ENCODE results near the gene CHST6.

GRCh38 chr16:75458439-75458838 lies 36.8 kb downstream of the CHST6 start:
- TF ChIP-seq POLR2A (IDR thresholded peaks at IDR 0.05; ENCODE audit: low read depth, low read length), result no peak
- no peak for TF ChIP-seq ELK1 (IDR thresholded peaks at IDR 0.05; ENCODE audit: low read depth, low read length)

All from GM12878 (cell line).